ENCODE measurements around the gene MET.
"Not testable (repeated sequence)": the region's sequence is repeated elsewhere in the genome, so short reads cannot be mapped to it uniquely, and the experiment has no call there.

Gene MET

DNA sequence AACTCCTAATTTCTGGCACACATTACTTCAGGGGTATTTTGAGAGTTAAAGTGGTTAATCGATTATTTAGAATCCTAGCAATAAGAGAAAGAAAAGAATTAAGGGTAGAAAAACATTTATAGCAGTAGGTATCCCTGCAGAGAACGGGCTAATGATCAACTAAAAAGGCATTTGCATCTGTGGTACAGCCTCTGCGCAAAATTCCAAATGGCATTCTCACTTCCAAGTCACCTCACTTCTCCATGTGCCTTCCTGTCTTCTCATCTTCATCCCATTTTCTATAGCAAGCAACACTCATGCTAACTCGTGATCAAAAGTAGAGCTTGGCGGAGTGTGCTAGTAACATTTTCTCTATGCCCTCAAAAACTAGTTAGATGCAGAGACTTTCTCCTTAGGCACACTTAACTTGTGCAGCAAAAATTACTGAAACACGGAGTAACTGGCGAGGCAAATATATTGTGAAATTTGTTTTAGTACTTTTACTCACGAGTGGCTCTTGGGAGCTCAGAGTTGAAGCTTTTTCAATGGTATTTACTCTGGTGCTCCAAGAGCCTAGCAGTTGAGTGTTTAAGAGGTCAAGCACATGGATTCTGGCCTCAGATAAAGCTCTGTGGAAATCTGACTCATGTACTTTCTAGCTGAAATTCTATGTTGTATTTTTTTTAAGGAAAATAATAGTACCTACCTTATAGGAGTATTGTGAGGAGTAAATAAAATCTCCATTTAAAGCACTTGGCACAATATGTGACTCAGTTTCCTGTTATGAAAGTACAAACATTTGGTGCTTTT lies 65.1 kb downstream of the MET start:
- 0 out of 22 replicates have a peak, but pooled peaks of 1 of the 11 experiments have one; percentile 13 for TF ChIP-seq Cebpa-rat (IDR thresholded peaks at IDR 0.05)
- H3K27me3 ChIP-seq: no peaks in the 10 kb centered on the region
- H3K36me3 ChIP-seq: no peaks in the 10 kb centered on the region
- no peaks in the 10 kb centered on the region for H3K9me3 ChIP-seq (replicated peaks in 1 of 11)
- no peaks in the 10 kb centered on the region for H4K20me1 ChIP-seq
- no peak overlapping the region for H3K4me2 ChIP-seq
- H3K4me1 ChIP-seq: peaks cover 10 to 23% (median 16%) of the 10 kb centered on the region in 10 experiments; a peak in 17 of 20 replicates
- no peak overlapping the region for H3K9ac ChIP-seq
- no peak overlapping the region for H3K4me3 ChIP-seq
- no peak overlapping the region for H3K27ac ChIP-seq

DNA sequence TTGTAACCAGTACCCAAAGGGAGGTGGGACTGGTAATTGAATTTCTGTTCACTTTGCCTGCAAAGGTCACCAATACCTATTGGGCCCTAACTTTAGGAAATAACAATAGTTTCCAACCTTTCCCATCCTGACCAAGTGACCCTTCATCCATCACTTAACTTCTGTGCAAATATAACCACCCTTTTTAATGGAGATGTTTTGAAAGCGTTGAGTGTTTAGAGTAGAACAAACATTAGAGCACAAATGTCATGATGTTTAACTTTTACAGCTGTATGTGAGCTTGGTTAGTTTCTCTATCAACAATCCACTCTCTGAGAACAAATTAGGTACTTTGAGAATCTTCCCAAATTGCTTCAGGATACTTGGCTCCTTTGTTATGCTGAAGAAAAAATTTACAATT lies 66.4 kb downstream of the MET start:
- Histone ChIP-seq H3K9ac (no peak overlapping the region), H3K27me3 (no peaks in the 10 kb centered on the region), H4K20me1 (no peaks in the 10 kb centered on the region), H3K36me3 (no peaks in the 10 kb centered on the region), H3K9me3 (replicated peaks in 1 of 11) (no peaks in the 10 kb centered on the region), H3K4me2 (no peak overlapping the region), H3K4me3 (no peak overlapping the region), H3K27ac (no peak overlapping the region), H3K4me1 (peaks cover 10 to 23% (median 16%) of the 10 kb centered on the region in 10 experiments; a peak in 17 of 20 replicates)
- TF ChIP-seq Cebpa-rat (IDR thresholded peaks at IDR 0.05): no peak

DNA sequence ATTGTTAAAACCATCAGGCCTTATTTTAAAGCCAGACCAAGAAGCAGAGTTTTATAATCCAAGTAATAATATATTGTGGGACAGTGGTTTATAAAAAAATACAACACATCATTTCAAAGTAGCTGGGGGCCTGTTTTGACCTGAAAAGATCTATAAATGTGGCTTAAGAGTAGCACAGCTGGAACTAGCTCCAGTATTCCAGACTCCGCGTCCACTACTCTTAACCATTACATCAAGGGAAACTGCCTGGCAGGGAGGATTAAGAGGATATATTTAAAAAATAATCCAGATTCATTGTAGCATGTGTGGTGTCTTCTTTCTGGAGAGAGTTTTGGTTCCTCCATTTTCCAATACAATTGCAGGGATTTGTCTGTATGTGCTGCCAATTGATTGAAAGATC lies 67.3 kb downstream of the MET start:
- Histone ChIP-seq H3K9ac (no peak overlapping the region), H3K9me3 (replicated peaks in 1 of 11) (no peaks in the 10 kb centered on the region), H3K4me3 (no peak overlapping the region), H3K27me3 (no peaks in the 10 kb centered on the region), H4K20me1 (no peaks in the 10 kb centered on the region), H3K36me3 (no peaks in the 10 kb centered on the region), H3K27ac (no peak overlapping the region), H3K4me1 (peaks cover 7 to 16% (median 8%) of the 10 kb centered on the region in 10 experiments; a peak in 17 of 20 replicates), H3K4me2 (no peak overlapping the region)
- no peak for TF ChIP-seq Cebpa-rat (IDR thresholded peaks at IDR 0.05)

DNA sequence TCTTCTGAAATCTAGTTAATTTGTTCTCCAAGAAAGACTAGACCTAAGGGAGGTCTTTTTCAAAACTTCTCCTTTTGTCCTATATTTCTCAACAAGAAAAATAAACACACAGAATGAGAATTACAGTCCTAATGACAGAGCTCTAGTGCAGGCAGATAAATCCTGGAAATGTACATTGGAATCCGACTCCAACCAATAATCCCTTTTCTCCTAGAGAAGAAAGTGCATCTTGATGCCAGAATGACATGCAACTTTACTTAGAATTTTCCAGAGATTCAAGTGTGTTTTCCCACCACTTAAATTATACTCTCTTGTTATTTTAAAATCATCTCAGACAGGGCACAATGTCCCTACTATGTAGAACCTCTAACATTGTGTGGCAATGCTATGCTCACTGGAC lies 68.2 kb downstream of the MET start:
- no peaks in the 10 kb centered on the region for H4K20me1 ChIP-seq
- H3K36me3 ChIP-seq: no peaks in the 10 kb centered on the region
- H3K27ac ChIP-seq: no peak overlapping the region
- H3K9ac ChIP-seq: no peak overlapping the region
- no peak overlapping the region for H3K4me2 ChIP-seq
- TF ChIP-seq Cebpa-rat (IDR thresholded peaks at IDR 0.05): no peak
- H3K27me3 ChIP-seq: no peaks in the 10 kb centered on the region
- H3K4me1 ChIP-seq: peaks cover 0 to 7% (median 0%) of the 10 kb centered on the region in 10 experiments; a peak in 3 of 20 replicates
- no peaks in the 10 kb centered on the region for H3K9me3 ChIP-seq (replicated peaks in 1 of 11)
- H3K4me3 ChIP-seq: no peak overlapping the region

DNA sequence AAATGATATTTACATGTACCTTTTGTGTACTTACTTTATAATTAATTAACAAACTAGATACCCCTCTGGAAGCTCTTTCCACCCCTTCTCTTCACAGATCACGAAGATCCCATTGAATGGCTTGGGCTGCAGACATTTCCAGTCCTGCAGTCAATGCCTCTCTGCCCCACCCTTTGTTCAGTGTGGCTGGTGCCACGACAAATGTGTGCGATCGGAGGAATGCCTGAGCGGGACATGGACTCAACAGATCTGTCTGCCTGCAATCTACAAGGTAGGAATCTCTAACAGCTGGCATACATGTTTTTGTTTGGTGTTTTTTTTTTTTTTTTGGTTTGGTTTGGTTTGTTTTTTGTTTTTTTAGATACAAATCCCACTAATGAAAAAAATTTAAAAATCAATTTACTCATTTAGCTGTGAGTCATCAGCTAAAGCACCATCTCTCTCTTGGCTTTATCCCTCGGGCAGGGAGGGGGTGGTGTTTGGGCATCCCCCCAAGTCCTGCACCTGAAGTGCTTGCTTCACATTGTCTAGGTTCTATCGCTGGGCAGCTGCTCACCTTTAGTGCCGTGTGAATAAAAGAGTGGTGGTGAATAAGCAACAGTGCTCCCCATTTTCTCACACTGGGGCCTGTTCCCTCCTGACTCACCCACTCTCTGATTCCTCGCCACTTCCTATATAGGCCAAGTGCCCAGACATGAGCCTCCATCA lies 68.9 kb downstream of the MET start:
- TF ChIP-seq Cebpa-rat (IDR thresholded peaks at IDR 0.05): no peak
- Histone ChIP-seq H3K4me2 (no peak overlapping the region), H3K27me3 (no peaks in the 10 kb centered on the region), H3K36me3 (no peaks in the 10 kb centered on the region), H3K9me3 (replicated peaks in 1 of 11) (no peaks in the 10 kb centered on the region), H3K27ac (no peak overlapping the region), H4K20me1 (no peaks in the 10 kb centered on the region), H3K4me1 (peaks cover 0 to under 1% (median 0%) of the 10 kb centered on the region in 10 experiments; a peak in 1 of 20 replicates), H3K4me3 (no peak overlapping the region), H3K9ac (no peak overlapping the region)

DNA sequence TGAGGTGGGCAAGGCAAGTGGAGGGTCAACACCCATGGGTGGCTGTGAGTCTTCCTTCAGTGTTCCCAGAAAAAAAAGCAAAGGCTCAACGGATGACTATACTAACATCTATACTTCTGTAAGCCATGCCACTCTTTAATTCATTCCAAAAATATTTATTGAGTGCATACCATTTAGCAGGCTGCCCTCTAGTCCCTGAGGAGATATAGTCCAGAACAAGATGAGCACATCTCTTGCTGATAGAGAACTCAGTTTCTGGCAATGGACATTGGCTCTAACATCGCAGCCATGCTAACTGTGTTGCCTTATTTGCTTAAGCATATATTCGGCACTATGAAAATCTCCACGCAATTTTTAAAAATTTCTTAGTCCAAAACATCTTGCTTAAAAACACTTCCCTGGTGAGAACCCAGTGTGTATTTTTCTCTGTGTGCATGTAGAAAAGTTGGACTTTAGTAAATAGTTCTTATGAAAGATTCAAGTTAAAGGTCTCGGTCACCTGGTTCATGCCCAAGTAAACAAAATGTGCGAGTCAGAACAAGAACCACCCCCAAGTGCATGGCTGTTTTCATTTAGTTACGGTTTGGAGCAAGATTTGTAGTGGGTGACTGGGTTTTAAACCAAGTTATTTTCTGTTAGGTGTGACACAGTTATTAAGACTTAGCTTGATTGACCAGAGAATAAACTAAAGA lies 69.8 kb downstream of the MET start:
- no peak overlapping the region for H3K4me2 ChIP-seq
- H3K4me3 ChIP-seq: no peak overlapping the region

DNA sequence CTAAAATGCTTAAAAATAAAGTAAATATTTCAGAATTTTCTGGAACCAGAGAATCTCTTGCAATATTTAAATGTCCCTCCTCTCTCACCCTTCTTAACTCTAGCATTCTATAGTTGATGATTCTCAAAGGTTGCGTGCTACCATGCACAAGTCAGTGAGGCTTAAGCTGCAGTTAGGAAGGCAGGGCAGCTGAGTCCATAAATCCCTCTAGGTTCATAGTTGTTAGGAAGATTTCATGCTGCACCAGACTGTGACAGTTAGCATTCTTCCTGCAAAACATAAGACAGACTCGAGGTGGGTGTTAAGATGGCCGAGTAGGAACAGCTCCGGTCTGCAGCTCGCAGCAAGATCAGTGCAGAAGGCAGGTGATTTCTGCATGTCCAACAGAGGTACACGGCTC lies 70.6 kb downstream of the MET start:
- Histone ChIP-seq H3K4me1 (no peaks in the 10 kb centered on the region), H3K27me3 (no peaks in the 10 kb centered on the region), H3K4me3 (no peak overlapping the region), H3K36me3 (no peaks in the 10 kb centered on the region), H3K27ac (no peak overlapping the region), H3K9me3 (replicated peaks in 1 of 11) (peaks cover 0 to 7% (median 1%) of the 10 kb centered on the region in 11 experiments; a peak in 5 of 22 replicates), H3K9ac (no peak overlapping the region), H4K20me1 (no peaks in the 10 kb centered on the region), H3K4me2 (no peak overlapping the region)
- TF ChIP-seq Cebpa-rat (IDR thresholded peaks at IDR 0.05): no peak

More for the DNA sequence above, 69.8 kb downstream of the MET start:
- Histone ChIP-seq H3K9me3 (replicated peaks in 1 of 11) (no peaks in the 10 kb centered on the region), H3K27me3 (no peaks in the 10 kb centered on the region), H3K9ac (no peak overlapping the region), H4K20me1 (no peaks in the 10 kb centered on the region), H3K27ac (no peak overlapping the region), H3K4me1 (no peaks in the 10 kb centered on the region), H3K36me3 (no peaks in the 10 kb centered on the region)
- TF ChIP-seq Cebpa-rat (IDR thresholded peaks at IDR 0.05): no peak

DNA sequence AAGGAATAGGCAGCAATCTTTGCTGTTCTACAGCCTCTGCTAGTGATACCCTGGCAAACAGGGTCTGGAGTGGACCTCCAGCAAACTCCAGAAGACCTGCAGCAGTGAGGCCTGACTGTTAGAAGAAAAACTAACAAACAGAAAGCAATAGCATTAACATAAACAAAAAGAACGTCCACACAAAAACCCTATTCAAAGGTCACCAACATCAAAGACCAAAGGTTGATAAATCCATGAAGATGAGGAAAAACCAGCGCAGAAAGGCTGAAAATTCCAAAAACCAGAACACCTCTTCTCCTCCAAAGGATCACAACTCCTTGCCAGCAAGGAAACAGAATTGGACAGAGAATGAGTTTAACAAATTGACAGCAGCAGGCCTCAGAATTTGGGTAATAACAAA lies 71.8 kb downstream of the MET start:
- H3K4me1 ChIP-seq, H3K36me3 ChIP-seq, H3K9ac ChIP-seq, H3K27ac ChIP-seq, H3K27me3 ChIP-seq, H3K4me3 ChIP-seq, H3K4me2 ChIP-seq, H4K20me1 ChIP-seq: not testable (repeated sequence)
- H3K9me3 ChIP-seq (replicated peaks in 1 of 11): peaks cover 0 to 15% (median 5%) of the 10 kb centered on the region in 11 experiments; a peak in 7 of 22 replicates

DNA sequence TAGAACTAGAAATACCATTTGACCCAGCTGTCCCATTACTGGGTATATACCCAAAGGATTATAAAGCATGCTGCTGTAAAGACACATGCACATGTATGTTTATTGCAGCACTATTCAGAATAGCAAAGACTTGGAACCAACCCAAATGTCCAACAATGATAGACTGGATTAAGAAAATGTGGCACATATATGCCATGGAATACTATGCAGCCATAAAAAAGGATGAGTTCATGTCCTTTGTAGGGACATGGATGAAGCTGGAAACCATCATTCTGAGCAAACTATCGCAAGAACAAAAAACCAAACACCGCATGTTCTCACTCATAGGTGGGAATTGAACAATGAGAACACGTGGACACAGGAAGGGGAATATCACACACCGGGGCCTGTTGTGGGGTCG lies 74.4 kb downstream of the MET start:
- H3K36me3 ChIP-seq, H3K4me2 ChIP-seq, H3K27me3 ChIP-seq, H3K27ac ChIP-seq, H3K4me3 ChIP-seq, H4K20me1 ChIP-seq, H3K9ac ChIP-seq, H3K4me1 ChIP-seq: not testable (repeated sequence)
- peaks cover 0 to 15% (median 5%) of the 10 kb centered on the region in 11 experiments; a peak in 7 of 22 replicates for H3K9me3 ChIP-seq (replicated peaks in 1 of 11)

DNA sequence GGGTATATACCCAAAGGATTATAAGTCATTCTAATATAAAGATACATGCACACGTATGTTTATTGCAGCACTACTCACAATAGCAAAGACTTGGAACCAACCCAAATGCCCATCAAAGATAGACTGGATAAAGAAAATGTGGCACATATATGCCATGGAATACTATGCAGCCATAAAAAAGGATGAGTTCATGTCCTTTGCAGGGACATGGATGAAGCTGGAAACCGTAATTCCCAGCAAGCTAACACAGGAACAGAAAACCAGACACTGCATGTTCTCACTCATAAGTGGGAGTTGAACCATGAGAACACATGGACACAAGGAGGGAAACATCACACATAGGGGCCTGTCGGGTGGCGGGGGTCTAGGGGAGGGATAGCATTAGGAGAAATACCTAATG lies 79.1 kb downstream of the MET start:
- H3K27me3 ChIP-seq, H3K4me1 ChIP-seq, H3K27ac ChIP-seq, H3K36me3 ChIP-seq, H3K9ac ChIP-seq, H3K4me2 ChIP-seq, H4K20me1 ChIP-seq, H3K4me3 ChIP-seq: not testable (repeated sequence)
- H3K9me3 ChIP-seq (replicated peaks in 1 of 11): peaks cover 0 to 15% (median 5%) of the 10 kb centered on the region in 11 experiments; a peak in 7 of 22 replicates
